ENCODE data around the gene RECQL.

DNA sequence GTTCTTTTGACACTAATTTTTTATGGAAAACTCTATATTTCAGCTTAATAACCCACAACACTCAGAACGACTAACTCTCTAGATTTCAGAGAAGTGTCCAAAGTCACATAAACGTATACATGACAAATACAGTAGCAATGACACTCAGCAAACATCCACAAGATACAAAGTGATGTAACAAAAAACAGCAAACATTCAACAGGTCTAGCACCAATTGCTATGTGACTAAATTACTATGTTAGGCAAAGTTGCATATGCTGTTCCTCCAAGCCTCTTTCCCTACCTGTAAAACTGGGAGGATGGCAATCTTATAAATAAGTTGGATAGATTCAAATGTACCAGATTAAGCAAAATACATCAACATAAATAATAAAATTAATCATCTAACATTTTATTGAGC, 1.7 kb downstream of the RECQL start:
- TF ChIP-seq, protein P1, sequence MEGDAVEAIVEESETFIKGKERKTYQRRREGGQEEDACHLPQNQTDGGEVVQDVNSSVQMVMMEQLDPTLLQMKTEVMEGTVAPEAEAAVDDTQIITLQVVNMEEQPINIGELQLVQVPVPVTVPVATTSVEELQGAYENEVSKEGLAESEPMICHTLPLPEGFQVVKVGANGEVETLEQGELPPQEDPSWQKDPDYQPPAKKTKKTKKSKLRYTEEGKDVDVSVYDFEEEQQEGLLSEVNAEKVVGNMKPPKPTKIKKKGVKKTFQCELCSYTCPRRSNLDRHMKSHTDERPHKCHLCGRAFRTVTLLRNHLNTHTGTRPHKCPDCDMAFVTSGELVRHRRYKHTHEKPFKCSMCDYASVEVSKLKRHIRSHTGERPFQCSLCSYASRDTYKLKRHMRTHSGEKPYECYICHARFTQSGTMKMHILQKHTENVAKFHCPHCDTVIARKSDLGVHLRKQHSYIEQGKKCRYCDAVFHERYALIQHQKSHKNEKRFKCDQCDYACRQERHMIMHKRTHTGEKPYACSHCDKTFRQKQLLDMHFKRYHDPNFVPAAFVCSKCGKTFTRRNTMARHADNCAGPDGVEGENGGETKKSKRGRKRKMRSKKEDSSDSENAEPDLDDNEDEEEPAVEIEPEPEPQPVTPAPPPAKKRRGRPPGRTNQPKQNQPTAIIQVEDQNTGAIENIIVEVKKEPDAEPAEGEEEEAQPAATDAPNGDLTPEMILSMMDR (IDR thresholded peaks at IDR 0.05) = no peak
- TF ChIP-seq POLR2A (IDR thresholded peaks at IDR 0.05) = no peak
